ENCODE data around the gene HOXB8.
A peak's percentile ranks its signal among the peaks of the same experiment; 100 is the strongest.

The HOXB8 gene

DNA sequence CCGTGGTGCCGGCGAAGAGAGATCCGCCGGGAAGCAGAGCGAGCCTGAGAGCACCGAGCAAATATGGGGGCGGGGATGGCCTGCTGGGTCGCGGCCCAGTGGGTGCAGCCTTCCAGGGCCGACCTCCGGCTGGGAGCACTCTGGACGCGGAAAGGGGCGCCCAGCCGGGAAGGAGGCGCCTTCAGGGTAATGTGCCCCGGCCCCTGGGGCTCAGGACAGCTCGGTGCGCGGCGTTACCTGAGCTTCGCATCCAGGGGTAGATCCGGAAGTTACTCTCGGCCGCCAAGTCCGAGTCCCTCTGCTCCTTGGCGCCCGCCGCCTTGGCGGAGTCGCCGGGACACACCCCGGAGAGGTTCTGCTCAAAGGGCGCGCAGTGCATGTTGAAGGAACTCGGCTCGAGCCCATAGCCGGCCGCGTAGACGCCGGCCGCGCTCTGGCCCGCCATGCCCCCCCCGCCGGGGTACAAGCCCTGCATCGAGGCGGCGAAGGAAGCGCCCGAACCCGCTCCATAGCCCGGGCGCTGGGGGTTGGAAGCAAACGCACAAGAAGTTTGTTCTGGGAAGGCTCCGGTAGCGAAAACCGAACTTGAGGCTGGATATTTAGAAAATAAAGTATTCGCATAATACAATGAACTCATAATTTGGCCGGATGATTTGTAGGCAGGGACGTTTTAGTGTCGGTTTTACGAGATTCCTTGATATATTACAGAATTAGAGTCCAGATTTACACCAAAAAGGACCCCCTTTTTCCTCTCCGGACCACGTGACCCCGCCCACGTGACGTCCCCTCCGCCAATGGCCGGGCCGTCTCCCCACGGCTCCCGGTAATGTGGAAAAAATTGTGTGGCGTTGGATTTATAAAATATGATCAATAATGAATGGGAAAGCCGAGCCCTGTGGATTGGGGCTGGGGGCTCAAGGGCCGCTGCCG lies 4.5 kb downstream of the HOXB8 start, which contains the start of gene HOXB7:
Gene HOXB7, minus strand, starts transcription at position 736 of the 930 bp plus-strand sequence. Its CDS starts 99 bp downstream, at position 637.
- DNase-seq (ENCODE audit: low spot score) = peak; percentile 59

DNA sequence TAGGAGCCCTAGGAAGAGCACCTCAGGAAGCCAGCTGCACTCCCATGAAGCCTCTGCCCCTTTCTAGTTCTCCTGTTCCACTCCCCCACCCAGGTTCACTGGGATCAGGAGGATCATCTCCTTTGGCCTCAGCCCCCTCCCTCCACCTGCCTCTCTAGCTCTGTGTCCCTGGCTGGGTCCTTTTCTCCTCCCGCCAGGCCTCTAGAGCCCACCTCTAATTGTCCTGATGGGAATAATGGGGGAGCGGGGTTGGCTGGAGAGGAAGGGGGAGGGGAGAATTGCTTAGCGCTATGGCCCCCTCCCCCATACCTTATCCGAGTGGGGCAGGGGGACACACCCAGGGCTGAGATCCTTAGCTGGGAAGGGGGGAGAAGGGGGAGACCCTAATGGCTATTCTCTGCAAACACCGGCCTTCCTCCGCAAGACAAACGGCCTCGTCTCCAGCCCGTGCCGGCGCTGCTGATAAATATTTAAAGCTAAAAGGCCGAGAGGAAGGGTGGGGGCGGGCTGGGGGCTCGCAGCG lies 5.3 kb downstream of the HOXB8 start:
- no peak for DNase-seq (ENCODE audit: low spot score)

DNA sequence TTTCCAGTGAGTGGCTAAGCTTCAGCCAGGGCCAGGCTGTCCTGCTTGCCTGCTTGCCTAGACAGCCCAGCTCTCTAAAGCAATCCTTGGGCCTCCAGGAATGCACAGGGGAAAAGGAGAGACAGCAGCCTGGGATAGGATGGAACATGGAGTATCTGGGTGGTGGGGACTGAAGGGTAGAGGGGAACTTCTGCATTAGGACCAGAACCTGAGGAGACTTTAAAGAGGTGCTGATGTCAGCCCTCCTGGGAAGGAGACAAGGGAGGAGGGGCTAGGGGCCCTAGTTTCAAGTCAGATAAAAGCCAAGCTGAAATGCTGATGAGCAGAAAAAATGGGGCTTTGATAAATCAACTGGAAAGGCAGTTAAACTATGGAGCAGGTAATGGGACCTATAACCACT lies 6.1 kb downstream of the HOXB8 start:
- no peak for DNase-seq (ENCODE audit: low spot score)

DNA sequence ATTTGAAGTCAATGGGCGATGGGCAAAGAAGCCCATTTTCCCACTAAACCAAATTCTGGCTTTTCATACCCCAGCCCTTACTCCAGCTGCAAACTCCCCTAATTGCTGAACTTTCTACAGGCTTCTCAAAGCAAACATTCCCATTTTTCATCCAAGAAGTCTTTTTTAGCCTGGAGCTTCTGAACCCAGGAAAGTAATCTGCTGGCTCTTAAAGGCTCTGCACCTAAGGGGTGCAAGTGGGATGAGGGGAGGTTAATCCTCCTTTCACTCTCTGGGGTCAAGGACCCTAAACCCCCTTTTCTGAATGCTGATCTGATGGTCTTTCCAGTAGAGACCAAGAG lies 6.6 kb downstream of the HOXB8 start:
- DNase-seq (ENCODE audit: low spot score) = no peak

DNA sequence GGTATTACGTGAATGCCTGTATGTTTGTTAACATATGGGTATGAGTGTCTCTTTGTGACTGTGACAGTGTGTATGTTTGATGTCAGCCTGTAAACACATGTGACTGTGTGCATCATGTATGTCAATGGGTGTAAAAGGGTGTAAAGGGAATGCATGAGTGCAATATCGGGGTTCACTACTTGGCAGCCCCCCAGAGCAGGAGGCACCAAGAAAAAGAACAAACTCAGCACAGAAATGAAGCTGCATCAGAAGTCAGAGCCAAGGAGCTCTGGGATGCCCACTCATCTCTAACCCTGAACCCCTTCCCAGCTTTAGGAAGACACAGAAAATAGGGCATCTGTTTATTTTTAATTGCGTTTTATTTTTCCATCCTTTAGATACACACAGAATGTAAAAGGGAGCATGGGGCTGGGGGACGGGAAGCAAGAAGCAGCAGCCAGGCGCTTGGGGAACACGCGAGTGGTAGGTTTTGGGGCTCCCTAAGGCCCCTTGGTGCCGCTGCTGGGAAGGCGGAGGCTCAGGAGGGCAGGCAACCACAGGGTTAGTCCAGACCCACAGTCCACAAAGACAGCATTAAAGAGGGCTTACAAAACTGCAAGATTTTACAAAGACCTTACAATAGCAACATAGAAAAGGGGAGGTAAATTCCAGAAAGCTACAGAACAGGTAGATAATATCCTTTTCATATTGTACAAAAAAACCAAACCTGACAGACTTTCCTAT lies 8.0 kb downstream of the HOXB8 start:
- no peak for DNase-seq (ENCODE audit: low spot score)

DNA sequence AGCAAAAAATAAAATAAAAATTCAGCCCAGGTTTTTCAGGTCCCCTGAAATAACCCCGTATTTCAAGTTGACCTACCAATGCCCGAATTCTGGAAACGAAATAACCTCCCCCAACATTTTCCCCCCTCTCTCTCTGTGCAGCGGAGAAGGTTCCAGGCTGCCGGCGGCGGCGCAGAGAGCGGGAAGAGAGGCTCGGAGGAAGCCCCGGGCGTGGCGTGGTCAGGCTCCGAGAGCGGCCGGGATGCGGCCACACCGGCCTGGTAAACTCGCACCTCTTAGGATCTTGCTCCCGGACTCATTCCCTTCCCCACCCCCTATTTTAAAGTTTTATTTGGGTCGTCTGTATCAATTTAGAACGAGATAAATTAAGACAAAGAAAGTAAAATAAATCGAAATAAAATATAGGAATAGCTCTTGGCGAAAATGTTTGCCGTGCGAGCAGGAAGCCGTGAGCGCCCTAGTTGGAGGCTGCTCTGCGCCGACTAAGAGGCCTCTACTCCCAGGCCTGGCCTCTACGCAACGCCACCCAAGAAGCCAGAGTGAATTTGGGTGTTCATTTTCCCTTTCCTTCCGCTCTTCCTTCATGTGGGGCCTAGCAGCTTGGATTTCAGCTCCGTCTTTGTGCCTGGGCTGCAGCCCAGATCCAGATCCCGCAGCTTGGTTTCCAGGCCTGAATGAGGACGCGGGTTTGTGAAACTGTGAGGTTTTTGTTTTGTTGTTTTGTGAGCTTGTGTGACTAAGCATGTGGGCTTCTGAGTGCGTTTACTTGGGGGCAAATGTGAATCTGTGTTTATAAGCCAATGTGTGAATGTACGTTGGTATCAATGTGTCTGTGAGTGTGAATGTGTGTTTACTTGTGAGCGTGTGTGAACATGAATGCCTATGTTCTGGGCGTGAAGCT lies 8.9 kb downstream of the HOXB8 start:
- DNase-seq (ENCODE audit: low spot score) = no peak

DNA sequence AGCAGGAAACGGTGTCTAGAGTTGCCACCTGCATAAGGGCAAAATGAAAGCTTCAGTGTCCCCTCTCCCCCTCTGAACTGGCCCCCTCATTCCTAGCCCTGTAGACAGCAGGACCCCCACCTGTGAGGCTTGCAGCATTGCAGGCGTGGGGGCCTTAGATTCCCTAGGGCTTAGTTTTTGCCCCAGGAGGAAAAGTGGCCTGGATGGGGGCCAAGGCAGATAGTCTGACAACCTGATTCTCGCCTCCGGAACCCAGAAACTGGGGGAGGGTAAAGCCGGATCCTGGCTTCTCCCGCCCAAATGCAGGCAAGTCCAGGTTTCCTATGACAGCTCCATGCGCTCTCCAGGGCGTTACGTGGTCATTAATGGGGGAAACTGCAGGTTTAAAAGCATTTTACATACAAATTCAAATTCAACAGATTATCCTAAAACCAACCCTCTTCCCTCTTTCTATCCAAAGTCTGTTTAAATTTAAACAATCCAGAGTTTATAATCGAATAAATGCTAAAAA lies 9.6 kb downstream of the HOXB8 start:
- DNase-seq (ENCODE audit: low spot score) = no peak

DNA sequence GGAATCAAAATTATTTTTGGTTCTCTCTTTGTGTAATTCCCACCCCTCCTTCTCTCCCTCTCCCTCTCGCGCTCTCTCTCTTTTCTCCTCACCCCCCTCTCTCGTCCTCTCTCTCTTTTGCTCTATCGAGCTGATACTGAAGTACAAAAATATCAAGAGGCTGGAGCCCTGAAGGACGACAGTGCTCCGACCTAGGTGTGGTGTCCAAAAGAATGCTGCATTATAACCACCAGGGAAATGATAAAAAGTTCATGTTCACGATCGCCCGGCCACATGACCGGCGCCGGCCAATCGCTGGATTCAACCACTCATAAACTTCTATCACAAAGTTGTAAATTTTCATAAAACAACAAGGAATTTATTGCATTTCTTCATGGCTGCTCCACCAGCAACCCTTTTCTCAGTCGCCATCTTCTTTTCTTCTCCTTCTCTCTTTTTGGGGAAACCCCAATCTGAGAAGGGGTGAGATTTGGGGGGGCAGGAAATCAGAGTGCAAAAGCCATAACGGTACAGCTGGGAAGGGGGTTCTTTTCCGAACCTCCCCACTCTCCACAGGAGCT lies 10.2 kb downstream of the HOXB8 start, which contains the start of gene HOXB6:
Gene HOXB6, minus strand, starts transcription at position 217 of the 560 bp plus-strand sequence. CDS start 6,836 bp downstream, outside the sequence.
- DNase-seq (ENCODE audit: low spot score) = no peak

DNA sequence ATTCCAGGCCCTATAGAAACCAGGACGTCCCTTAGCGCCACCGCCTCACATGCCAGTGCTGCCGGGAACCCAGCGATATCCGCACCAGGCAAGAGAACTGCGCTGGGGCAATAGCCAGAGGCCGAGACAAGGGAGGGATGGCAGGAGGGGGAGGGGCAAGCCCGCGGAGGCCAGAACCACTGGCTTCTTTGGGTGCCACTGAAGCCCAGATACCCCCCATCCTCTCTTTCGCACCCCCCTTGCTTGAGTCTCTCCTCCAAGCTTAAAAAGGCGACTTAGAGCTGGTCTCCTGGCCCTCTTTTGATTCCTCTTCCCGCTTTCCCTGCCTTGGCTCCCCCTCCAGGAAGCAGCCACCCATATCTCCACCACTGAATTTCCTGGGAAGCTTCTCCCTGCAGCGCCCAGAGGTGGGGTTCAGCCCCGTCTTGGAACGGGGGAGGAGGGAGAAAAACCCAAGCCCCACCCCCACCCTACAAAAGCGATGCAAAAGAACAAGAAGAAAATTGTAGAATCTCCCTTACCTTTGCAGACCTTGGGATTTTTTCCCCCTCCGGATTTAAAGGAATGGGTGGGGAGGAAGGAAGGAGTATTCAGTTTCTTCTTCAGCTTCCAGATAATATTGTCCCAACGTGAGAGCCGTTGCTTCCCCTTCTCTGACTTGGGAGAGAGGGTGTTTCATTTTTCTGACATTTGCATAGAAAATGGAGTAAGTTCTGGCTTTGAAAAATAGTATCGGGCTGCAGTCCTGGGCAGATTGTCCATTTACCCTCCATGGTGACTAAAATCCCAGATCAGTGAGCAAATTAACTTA lies 10.9 kb downstream of the HOXB8 start:
- no peak for DNase-seq (ENCODE audit: low spot score)

DNA sequence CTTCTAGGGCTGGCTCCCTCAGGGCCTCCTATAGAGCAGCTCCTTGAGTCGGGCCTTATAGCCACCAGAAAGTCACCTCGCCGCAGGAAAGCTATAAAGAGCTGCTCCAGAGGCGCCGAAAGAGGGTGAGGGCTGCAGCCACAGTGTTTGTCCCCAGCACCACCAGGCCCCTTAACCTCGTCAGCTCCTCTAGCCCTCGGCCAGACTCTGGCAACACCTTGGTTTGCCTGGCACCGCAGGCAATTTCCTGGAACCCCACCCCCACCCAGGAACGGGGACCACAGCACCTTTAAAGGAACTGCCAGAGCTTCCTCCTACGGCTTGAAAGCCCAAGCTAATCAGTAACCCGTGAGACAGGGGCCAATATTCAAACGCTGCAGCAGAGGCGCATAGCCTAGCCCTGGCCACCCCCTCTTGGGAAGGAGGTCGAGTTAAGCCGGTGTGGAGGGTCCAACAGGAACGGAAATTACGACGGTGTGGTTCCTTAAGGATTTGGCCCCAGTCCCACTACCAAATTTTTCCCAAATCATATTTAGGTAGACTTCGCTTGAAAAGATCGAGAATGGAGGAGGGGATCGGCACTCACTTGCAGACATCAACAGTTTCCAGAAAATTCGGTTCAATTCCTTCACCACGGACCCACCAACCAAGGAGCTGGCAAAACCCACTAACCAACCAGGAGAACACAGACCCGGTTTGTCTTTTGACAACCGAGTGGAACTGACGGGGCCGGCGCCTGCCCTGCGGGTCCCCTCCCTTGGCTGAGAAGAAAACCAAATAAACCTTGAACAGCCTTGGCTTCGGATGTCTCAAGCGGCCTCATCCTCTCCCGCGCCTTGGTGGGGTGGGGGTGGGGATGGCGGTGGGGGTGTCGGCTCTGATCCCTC lies 13.3 kb downstream of the HOXB8 start:
- DNase-seq (ENCODE audit: low spot score) = no peak

DNA sequence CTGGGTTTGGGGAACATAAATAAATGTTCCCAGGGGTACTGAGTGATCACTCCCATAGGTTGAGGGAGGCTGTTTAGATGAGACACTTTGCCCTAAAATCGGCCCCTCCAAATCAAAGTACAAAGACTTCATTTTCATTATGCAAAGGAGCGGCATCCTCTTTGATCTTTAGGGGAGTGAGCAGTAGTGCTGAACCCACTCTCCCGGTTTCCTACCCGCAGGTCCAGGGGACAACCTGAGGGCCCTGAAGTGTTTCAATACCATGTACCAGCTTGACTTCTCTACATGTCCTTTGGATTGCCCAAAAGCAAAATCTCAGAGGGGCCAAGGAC lies 13.9 kb downstream of the HOXB8 start:
- DNase-seq (ENCODE audit: low spot score) = no peak

DNA sequence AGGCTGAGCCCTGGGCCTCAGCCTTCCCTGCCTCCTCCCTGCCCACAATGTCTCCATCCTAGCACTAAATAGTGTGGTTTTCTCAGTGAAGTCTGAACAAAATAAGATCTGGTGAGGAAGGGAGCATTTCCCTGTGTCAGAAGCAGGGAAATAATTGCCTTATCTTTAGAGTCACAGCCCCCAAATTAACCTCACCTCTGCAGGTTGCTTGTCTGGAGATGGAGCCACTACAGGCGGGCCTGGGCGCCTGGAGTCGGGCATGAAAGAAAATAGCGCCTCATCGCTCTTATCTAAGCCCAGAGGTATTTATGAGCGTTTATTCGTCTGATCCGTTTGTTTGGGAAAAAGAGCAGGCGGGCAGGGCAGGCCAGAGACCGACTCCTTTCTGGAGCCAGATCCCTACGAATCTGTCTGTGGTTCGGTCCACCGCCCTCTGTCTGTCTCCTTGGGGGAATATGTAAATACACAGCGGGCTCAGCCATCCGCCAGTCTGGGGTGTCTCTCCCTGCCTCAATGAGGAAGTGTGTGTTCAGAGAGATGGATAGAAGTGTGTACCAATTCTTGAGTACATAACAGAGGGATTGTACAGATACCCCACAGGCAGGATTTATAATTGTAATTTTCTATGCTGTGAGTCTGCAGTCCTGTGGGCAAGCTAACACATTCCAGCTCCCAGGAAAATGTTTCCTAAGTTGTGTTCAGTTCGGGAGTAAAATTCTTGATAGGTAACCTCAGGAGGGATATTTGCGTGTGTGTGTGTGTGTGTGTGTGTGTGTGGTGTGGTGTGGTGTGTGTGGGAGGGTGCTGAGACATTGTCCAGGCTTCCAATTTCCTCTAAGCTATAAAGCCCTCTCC lies 14.6 kb downstream of the HOXB8 start:
- DNase-seq (ENCODE audit: low spot score) = no peak

DNA sequence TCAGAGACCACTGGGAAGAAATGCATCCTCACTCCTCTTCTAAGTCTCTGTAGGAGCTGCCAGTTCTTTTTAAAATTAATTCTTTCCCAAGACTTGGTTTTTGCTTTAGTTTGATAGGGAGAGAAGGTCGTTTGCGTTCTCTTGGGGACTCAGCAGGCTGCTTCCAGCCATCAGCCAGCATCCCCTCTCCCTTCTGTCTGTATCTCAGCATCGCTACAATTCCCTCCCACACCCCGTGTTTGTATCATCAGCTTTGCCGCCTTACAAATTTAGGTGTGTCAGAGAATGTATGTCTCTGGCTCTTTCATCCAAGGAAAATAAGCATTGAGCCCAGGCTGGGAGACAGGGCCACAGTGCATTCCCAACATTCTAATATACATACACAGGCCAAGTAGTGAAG lies 15.7 kb downstream of the HOXB8 start:
- no peak for DNase-seq (ENCODE audit: low spot score)

DNA sequence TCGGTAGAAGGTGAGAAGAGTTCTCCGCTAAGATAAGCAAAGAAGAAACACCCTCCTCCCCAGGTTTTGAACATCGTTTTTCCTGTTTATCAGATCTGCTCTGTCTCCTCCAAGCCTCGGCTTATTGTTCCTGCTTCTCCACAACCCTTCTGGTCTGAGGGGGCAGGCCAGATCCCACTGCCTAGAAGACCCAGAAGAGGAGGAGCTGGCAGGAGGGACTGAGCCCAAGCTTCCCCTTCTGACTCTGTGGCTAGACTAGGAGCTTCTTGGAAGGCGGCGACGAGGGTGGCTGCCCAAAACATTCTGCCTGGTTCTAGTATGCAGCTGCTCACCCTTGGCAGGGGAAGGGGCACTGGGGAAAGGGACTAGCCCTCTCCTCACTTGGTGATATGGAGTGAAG lies 16.4 kb downstream of the HOXB8 start:
- DNase-seq (ENCODE audit: low spot score) = no peak

DNA sequence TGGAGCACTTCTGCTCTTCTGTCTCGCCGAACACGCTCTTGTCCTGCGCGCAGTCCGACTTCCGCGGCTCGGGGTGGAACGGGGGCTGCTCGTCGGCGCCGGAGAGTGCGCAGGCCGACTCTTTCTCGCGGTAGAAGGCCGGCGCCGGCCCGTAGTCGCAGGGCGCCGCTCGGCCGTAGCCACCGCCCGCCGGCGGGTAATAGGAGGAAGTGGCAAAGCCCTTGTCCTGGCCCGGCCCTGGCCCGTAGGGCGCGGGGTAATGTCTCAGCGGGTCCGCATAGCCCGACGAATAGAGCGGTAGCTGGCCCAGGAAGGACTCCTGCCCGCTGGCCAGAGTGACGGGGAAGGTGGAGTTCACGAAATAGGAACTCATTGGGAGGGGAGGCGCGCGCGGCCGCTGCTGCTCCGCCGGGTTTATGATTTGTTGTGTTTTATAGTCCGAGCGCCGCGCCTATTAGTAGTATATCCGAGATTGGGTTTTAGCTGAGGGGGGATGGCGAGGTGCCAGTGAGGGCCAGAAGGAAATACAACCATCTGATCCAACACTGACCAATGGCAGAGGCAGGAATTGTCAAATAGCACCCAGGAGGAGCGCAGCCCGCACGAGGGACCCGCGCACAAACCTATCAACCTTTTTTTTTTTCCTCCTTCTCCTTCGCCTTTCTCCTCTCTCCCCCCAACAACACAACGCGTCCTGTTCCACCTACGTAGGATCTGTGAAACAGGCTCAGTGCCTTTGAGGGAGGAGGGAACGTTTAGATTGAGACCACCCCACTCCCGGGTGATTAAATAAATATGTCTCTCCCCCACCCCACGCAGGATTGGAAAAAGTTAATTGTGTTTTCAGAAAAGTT lies 17.1 kb downstream of the HOXB8 start:
- peak; percentile 53 for DNase-seq (ENCODE audit: low spot score)

DNA sequence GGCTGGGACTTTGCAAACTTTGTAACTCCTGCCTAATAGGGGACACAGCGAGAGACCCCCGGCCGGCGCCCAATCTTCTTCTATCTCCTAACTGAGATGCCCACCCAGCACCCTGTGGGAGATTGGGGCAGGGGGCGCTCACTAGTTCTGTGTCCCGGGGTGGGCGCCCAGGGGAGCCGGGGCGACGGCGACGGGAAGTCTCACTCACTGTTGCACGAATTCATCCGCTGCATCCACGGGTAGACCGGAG lies 17.6 kb downstream of the HOXB8 start:
- no peak for DNase-seq (ENCODE audit: low spot score)

DNA sequence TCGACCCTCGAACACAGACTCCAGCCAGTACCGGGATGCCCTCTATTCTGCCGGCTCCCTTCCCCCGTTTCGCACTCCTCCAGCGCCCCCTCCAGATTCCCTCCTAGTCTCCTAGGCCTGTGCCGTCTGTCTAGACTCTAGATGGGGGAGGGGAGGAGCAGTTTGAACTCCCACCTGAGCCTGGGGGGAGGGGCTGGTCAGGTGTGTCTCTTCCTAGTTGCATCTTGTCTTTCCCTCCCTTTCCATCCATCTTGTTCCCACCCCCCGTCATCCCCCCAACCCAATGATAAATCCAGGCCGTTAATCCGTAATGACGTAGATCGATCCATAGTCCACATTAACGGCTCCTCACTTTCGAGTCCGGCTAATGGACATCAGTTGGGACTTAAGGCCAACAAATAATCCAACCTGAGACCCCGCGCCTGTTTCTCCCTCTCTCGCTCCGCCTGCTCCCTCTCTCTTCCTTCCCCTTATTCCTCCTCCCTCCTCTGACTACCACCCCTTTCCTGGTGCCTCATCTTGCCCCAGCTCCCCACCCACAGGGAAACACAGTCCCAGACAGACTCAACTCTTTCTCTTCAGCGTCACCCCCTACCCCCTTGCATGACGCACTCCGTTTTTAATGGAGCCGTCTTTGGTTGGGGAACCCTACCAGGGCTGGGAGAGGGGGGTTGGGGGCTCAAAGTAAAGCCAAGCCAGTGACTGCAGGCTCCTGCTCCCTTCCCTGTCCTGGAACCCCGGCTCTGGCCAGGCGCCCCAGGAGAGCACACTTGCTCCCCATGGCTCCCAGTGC lies 18.2 kb downstream of the HOXB8 start:
- DNase-seq (ENCODE audit: low spot score) = no peak
